GM18870 (cell line): ENCODE measurements around the gene PFN2.

Experiments
- ATAC-seq: cut with Tn5 transposase; IDR thresholded peaks from one replicate; pipeline ENCODE4 v1.9.1; 2021; ENCODE audit warnings: moderate library complexity; ENCODE audit not compliant: unreplicated experiment

Gene PFN2

GRCh38 chr3:149933008-149933407 is 37.7 kb downstream of the PFN2 start:
- ATAC-seq: no peak

GRCh38 chr3:149920119-149920518 is 50.6 kb downstream of the PFN2 start:
- no peak for ATAC-seq

GRCh38 chr3:149919509-149919908 is 51.2 kb downstream of the PFN2 start:
- ATAC-seq: no peak

GRCh38 chr3:149917124-149917667 is 53.5 kb downstream of the PFN2 start:
- ATAC-seq: no peak
